ENCODE data around the gene IP6K1. TPM values are rescaled to one million over a fixed set of nuclear protein-coding genes. Genes with fewer than 3 reads are reported as not detected.
A peak's percentile ranks its signal among the peaks of the same experiment; 100 is the strongest.

Gene IP6K1
- total and polyA plus RNA-seq, 2 experiments from 2014 or later = 10.7 to 35.5 TPM

DNA sequence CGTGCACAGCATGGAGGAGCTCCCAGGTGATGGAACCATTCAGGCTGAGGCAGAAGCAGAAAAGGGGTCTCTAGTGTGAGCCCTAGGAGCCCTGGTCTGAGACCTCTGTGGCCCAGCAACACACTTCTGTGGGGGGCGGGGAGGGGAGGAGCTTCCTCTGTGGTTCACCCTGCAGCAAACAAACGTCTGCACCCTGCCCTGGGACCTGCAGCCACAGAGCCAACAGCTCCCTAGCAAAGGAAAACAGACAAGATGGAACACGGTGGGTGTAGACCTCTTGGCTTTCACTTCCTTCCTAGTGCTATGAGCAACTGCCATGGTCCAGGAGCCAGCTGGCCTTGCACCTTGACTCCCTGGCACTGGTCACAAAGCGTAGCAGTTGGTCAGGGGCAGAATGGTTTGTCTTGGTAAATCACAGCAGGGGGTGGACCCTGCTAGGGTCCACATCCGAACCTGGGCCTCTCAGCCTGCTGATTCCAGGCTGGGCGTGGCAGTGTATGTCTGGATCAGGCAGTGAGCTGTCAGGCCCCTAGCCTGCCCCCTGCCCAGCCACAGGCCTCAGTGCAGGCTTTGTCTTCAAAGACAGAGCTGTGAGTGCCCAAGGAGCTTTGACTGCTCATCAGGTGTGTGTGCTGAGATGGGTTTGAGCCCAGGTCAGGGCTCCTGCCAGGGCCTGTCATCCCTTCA, 73.6 kb downstream of the IP6K1 start:
- Histone ChIP-seq H3K4me3 (no peak overlapping the region), H3K9me2 (ENCODE audit: insufficient read depth) (no peaks in the 10 kb centered on the region), H3K36me3 (ENCODE audit: insufficient read depth) (no peaks in the 10 kb centered on the region), H2AFZ (no peak overlapping the region), H3K27ac (ENCODE audit: low read depth) (no peak overlapping the region), H4K20me1 (replicated peaks; ENCODE audit: insufficient read depth) (peaks cover 6% of the 10 kb centered on the region; the same call in 1 of the 2 replicates), H3K4me2 (no peak overlapping the region), H3F3A (replicated peaks; ENCODE audit: low read depth) (no peaks in the 10 kb centered on the region), H3K79me2 (replicated peaks; ENCODE audit: insufficient read depth) (no peaks in the 10 kb centered on the region), H3K27me3 (ENCODE audit: insufficient read depth) (no peaks in the 10 kb centered on the region), H3K4me1 (ENCODE audit: insufficient read depth) (no peaks in the 10 kb centered on the region)
- peaks cover 6% of the 10 kb centered on the region; the same call in 1 of the 3 replicates for H3K36me3 Mint-ChIP-seq (ENCODE audit: low read depth)
- H3K4me1 Mint-ChIP-seq = peaks cover 5% of the 10 kb centered on the region; the same call in 1 of the 3 replicates
- TF ChIP-seq EZH2 (IDR thresholded peaks at IDR 0.05; ENCODE audit: low read depth, unreplicated experiment) (no peak), POLR2AphosphoS5 (IDR thresholded peaks at IDR 0.05; ENCODE audit: low read depth) (no peak), NANOG (IDR thresholded peaks at IDR 0.05; ENCODE audit: borderline replicate concordance) (no peak), ZNF114 (CRISPR knock-in tag; IDR thresholded peaks at IDR 0.05) (no peak), STAT1 (IDR thresholded peaks at IDR 0.05; ENCODE audit: unreplicated experiment) (no peak), ZNF331 (CRISPR knock-in tag; IDR thresholded peaks at IDR 0.05; ENCODE audit: low read depth) (no peak), EZH2phosphoT487 (IDR thresholded peaks at IDR 0.05; ENCODE audit: unreplicated experiment) (no peak), CREB1 (CRISPR knock-in tag; IDR thresholded peaks at IDR 0.05; ENCODE audit: low read depth) (no peak)
- TF ChIP-seq, protein P1, sequence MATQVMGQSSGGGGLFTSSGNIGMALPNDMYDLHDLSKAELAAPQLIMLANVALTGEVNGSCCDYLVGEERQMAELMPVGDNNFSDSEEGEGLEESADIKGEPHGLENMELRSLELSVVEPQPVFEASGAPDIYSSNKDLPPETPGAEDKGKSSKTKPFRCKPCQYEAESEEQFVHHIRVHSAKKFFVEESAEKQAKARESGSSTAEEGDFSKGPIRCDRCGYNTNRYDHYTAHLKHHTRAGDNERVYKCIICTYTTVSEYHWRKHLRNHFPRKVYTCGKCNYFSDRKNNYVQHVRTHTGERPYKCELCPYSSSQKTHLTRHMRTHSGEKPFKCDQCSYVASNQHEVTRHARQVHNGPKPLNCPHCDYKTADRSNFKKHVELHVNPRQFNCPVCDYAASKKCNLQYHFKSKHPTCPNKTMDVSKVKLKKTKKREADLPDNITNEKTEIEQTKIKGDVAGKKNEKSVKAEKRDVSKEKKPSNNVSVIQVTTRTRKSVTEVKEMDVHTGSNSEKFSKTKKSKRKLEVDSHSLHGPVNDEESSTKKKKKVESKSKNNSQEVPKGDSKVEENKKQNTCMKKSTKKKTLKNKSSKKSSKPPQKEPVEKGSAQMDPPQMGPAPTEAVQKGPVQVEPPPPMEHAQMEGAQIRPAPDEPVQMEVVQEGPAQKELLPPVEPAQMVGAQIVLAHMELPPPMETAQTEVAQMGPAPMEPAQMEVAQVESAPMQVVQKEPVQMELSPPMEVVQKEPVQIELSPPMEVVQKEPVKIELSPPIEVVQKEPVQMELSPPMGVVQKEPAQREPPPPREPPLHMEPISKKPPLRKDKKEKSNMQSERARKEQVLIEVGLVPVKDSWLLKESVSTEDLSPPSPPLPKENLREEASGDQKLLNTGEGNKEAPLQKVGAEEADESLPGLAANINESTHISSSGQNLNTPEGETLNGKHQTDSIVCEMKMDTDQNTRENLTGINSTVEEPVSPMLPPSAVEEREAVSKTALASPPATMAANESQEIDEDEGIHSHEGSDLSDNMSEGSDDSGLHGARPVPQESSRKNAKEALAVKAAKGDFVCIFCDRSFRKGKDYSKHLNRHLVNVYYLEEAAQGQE (IDR thresholded peaks at IDR 0.05; ENCODE audit: unreplicated experiment) = no peak
- TF ChIP-seq, protein P2, sequence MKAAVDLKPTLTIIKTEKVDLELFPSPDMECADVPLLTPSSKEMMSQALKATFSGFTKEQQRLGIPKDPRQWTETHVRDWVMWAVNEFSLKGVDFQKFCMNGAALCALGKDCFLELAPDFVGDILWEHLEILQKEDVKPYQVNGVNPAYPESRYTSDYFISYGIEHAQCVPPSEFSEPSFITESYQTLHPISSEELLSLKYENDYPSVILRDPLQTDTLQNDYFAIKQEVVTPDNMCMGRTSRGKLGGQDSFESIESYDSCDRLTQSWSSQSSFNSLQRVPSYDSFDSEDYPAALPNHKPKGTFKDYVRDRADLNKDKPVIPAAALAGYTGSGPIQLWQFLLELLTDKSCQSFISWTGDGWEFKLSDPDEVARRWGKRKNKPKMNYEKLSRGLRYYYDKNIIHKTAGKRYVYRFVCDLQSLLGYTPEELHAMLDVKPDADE (IDR thresholded peaks at IDR 0.05) = no peak
- TF ChIP-seq, protein P3, sequence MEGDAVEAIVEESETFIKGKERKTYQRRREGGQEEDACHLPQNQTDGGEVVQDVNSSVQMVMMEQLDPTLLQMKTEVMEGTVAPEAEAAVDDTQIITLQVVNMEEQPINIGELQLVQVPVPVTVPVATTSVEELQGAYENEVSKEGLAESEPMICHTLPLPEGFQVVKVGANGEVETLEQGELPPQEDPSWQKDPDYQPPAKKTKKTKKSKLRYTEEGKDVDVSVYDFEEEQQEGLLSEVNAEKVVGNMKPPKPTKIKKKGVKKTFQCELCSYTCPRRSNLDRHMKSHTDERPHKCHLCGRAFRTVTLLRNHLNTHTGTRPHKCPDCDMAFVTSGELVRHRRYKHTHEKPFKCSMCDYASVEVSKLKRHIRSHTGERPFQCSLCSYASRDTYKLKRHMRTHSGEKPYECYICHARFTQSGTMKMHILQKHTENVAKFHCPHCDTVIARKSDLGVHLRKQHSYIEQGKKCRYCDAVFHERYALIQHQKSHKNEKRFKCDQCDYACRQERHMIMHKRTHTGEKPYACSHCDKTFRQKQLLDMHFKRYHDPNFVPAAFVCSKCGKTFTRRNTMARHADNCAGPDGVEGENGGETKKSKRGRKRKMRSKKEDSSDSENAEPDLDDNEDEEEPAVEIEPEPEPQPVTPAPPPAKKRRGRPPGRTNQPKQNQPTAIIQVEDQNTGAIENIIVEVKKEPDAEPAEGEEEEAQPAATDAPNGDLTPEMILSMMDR (conservative IDR thresholded peaks at IDR 0.05; ENCODE audit: low read depth in 2 of 2) = no peak
- no peak overlapping the region for H3K4me3 Mint-ChIP-seq
- no peaks in the 10 kb centered on the region for H3K9me3 Mint-ChIP-seq
- DNase-seq (ENCODE audit: low spot score) = peak; percentile 34
- ATAC-seq = peak; percentile 36
- no peak overlapping the region for H3K27ac Mint-ChIP-seq
- peaks cover 17% of the 10 kb centered on the region for H3K27me3 Mint-ChIP-seq (ENCODE audit: insufficient read depth, low read depth, poor library complexity)

Data from GM23338 (cell line).